ENCODE data around the gene ENTREP3. TPM values are rescaled to one million over a fixed set of nuclear protein-coding genes. Genes with fewer than 3 reads are reported as not detected.
"Not testable (repeated sequence)": the region's sequence is repeated elsewhere in the genome, so short reads cannot be mapped to it uniquely, and the experiment has no call there.

Gene ENTREP3
- total RNA-seq, 2 donors from 2014 or later: 22.0 to 34.2 TPM

GRCh38 chr1:155294520-155295182 is 39.4 kb upstream of the ENTREP3 start:
- Histone ChIP-seq H3K27ac (no peak overlapping the region), H3K27me3 (peaks cover 11% of the 10 kb centered on the region), H3K4me1 (no peaks in the 10 kb centered on the region), H3K9me3 (no peaks in the 10 kb centered on the region), H3K9ac (ENCODE audit: low read depth in 2 of 2, low read length in 2 of 2) (no peak overlapping the region), H3K4me3 (no peak overlapping the region), H3K36me3 (no peaks in the 10 kb centered on the region)
- TF ChIP-seq, protein P1, sequence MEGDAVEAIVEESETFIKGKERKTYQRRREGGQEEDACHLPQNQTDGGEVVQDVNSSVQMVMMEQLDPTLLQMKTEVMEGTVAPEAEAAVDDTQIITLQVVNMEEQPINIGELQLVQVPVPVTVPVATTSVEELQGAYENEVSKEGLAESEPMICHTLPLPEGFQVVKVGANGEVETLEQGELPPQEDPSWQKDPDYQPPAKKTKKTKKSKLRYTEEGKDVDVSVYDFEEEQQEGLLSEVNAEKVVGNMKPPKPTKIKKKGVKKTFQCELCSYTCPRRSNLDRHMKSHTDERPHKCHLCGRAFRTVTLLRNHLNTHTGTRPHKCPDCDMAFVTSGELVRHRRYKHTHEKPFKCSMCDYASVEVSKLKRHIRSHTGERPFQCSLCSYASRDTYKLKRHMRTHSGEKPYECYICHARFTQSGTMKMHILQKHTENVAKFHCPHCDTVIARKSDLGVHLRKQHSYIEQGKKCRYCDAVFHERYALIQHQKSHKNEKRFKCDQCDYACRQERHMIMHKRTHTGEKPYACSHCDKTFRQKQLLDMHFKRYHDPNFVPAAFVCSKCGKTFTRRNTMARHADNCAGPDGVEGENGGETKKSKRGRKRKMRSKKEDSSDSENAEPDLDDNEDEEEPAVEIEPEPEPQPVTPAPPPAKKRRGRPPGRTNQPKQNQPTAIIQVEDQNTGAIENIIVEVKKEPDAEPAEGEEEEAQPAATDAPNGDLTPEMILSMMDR (IDR thresholded peaks at IDR 0.05): no peak
- DNase-seq: no peak
- intact Hi-C loops (cut with DNase I): no loop called here

DNA sequence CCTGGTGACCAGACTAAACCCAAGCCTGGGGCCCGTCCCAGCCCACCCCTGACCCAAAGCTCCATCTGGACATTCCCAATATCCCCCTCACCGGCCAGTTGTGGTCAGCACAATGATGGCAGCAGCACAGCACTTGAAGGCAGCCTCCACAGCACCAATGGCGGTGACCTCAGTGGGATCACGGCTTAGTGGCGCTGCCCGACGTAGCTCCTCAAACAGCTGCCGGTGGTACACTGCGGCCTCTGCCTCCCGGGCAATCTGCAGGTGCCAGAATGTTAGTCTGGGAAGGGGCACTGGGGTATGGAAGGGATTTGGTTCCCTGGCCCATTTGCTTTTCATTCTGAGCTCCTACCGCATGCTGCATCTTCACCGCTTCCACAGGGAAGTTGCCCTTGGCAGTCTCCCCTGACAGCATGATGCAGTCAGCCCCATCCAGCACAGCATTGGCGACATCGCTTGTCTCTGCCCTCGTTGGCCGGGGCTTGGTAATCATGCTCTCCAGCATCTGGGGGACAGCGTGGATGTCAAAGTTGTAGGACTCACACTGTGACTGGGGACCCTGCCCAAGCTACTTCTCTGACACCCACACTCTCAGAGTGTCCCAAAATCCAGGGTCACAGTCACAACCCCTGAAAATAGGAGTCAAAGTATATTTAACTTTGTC is 37.9 kb upstream of the ENTREP3 start:
- no peak for DNase-seq
- Histone ChIP-seq H3K27me3 (peaks cover 11% of the 10 kb centered on the region), H3K27ac (no peak overlapping the region), H3K9ac (ENCODE audit: low read depth in 2 of 2, low read length in 2 of 2) (no peak overlapping the region), H3K4me1 (no peaks in the 10 kb centered on the region), H3K4me3 (no peak overlapping the region), H3K36me3 (no peaks in the 10 kb centered on the region), H3K9me3 (no peaks in the 10 kb centered on the region)
- TF ChIP-seq, protein P1 (IDR thresholded peaks at IDR 0.05): no peak
- intact Hi-C loops (cut with DNase I): no loop called here

GRCh38 chr1:155291006-155291405 is 35.7 kb upstream of the ENTREP3 start:
- peaks cover 11% of the 10 kb centered on the region for H3K27me3 ChIP-seq
- H3K36me3 ChIP-seq; H3K4me1 ChIP-seq; H3K27ac ChIP-seq; H3K9me3 ChIP-seq; DNase-seq; H3K4me3 ChIP-seq; H3K9ac ChIP-seq (ENCODE audit: low read depth in 2 of 2, low read length in 2 of 2); intact Hi-C loops (cut with DNase I): not testable (repeated sequence)

- Histone ChIP-seq H3K27ac (no peak overlapping the region), H3K4me3 (no peak overlapping the region), H3K9me3 (no peaks in the 10 kb centered on the region), H3K9ac (ENCODE audit: low read depth in 2 of 2, low read length in 2 of 2) (no peak overlapping the region), H3K36me3 (no peaks in the 10 kb centered on the region), H3K4me1 (no peaks in the 10 kb centered on the region), H3K27me3 (no peaks in the 10 kb centered on the region)
- TF ChIP-seq, protein P1 (IDR thresholded peaks at IDR 0.05): no peak
- intact Hi-C loops (cut with DNase I): no loop called here
- DNase-seq: no peak
Observed at GRCh38 chr1:155287987-155288543, 32.8 kb upstream of the ENTREP3 start.

- no peak overlapping the region for H3K27ac ChIP-seq
- H3K4me3 ChIP-seq: no peak overlapping the region
- no peaks in the 10 kb centered on the region for H3K36me3 ChIP-seq
- no peaks in the 10 kb centered on the region for H3K27me3 ChIP-seq
- H3K9ac ChIP-seq (ENCODE audit: low read depth in 2 of 2, low read length in 2 of 2): no peak overlapping the region
- no peak for DNase-seq
- intact Hi-C loops (cut with DNase I): no loop called here
- H3K9me3 ChIP-seq: no peaks in the 10 kb centered on the region
- no peaks in the 10 kb centered on the region for H3K4me1 ChIP-seq
- TF ChIP-seq, protein P1 (IDR thresholded peaks at IDR 0.05): no peak
Observed at GRCh38 chr1:155286544-155286943, 31.3 kb upstream of the ENTREP3 start.

- Histone ChIP-seq H3K27ac (no peak overlapping the region), H3K27me3 (no peaks in the 10 kb centered on the region), H3K36me3 (no peaks in the 10 kb centered on the region), H3K4me3 (no peak overlapping the region), H3K9ac (ENCODE audit: low read depth in 2 of 2, low read length in 2 of 2) (no peak overlapping the region), H3K9me3 (no peaks in the 10 kb centered on the region), H3K4me1 (no peaks in the 10 kb centered on the region)
- DNase-seq: no peak
- intact Hi-C loops (cut with DNase I): no loop called here
- TF ChIP-seq, protein P1 (IDR thresholded peaks at IDR 0.05): no peak
Observed at GRCh38 chr1:155285631-155286044, 30.4 kb upstream of the ENTREP3 start.
